Fibroblast of skin of back (primary cell): ENCODE data around the gene XRCC5. TPM values are rescaled to one million over a fixed set of nuclear protein-coding genes. Genes with fewer than 3 reads are reported as not detected.
"Not testable (repeated sequence)": the region's sequence is repeated elsewhere in the genome, so short reads cannot be mapped to it uniquely, and the experiment has no call there.

ENCODE experiments used
- DNase-seq: peaks from one replicate; pipeline ENCODE4 v3.0.0-alpha.2; 2013
- polyA plus RNA-seq, 2 experiments: library from polyadenylated mRNA; unstranded; fragments of 120-200 nt; gene quantifications; one replicate each; pipeline ENCODE4 v1.2.1, GENCODE V29; 2013; ENCODE audit not compliant: insufficient read length in 2 of 2

XRCC5 gene
- 230 TPM for polyA plus RNA-seq (2013, experiment 1 of 2; ENCODE audit: insufficient read length)
- polyA plus RNA-seq (2013, experiment 2 of 2; ENCODE audit: insufficient read length): 154 TPM

- DNase-seq: peak; percentile 94
These were observed at the start of gene XRCC5 for GRCh38 chr2:216108967-216109921. Gene XRCC5, plus strand, starts transcription at chr2:216109348. Its CDS starts 89 bp downstream, at chr2:216109437.

- peak; percentile 25 for DNase-seq
These were observed 45.0 kb upstream of the XRCC5 start for GRCh38 chr2:216064014-216064630.

- no peak for DNase-seq
These were observed 44.5 kb upstream of the XRCC5 start for GRCh38 chr2:216064665-216065064.

GRCh38 chr2:216066230-216066629, 42.9 kb upstream of the XRCC5 start:
- DNase-seq: peak; percentile 77

- no peak for DNase-seq
These were observed 40.1 kb upstream of the XRCC5 start for GRCh38 chr2:216069028-216069427.

GRCh38 chr2:216070195-216070594, 39.0 kb upstream of the XRCC5 start:
- no peak for DNase-seq

- DNase-seq: no peak
These were observed 37.9 kb upstream of the XRCC5 start for GRCh38 chr2:216071111-216071851.

- DNase-seq: no peak
These were observed 36.7 kb upstream of the XRCC5 start for GRCh38 chr2:216072473-216072872.

- no peak for DNase-seq
These were observed 35.4 kb upstream of the XRCC5 start for GRCh38 chr2:216073773-216074172.

GRCh38 chr2:216074380-216074779, 34.8 kb upstream of the XRCC5 start:
- no peak for DNase-seq

- no peak for DNase-seq
These were observed 34.4 kb upstream of the XRCC5 start for GRCh38 chr2:216074794-216075193.

GRCh38 chr2:216075510-216076485, 33.4 kb upstream of the XRCC5 start:
- DNase-seq: no peak

- no peak for DNase-seq
These were observed 30.4 kb upstream of the XRCC5 start for GRCh38 chr2:216078776-216079175.

- DNase-seq: not testable (repeated sequence)
These were observed 29.1 kb upstream of the XRCC5 start for GRCh38 chr2:216080048-216080447.

GRCh38 chr2:216081012-216081411, 28.1 kb upstream of the XRCC5 start:
- DNase-seq: no peak

- DNase-seq: peak; percentile 67
These were observed 27.5 kb upstream of the XRCC5 start, which contains the start of the genes PECR and TMEM169 for GRCh38 chr2:216081487-216082116. Gene PECR, minus strand, starts transcription at chr2:216081809. Its CDS starts 68 bp downstream, at chr2:216081741. Gene TMEM169, plus strand, starts transcription at chr2:216081919. Its CDS starts 14,045 bp downstream, at chr2:216095964.

GRCh38 chr2:216082117-216082711, 26.9 kb upstream of the XRCC5 start:
- DNase-seq: no peak

- no peak for DNase-seq
These were observed 26.3 kb upstream of the XRCC5 start for GRCh38 chr2:216082805-216083204.

- peak; percentile 63 for DNase-seq
These were observed 25.5 kb upstream of the XRCC5 start for GRCh38 chr2:216083464-216084281.
